Ishikawa (cell line): ENCODE data around the gene CCNL2.

ENCODE experiments used
- CEBPB ChIP-seq: IDR thresholded peaks from 2 replicates; pipeline ENCODE4 v1.6.1; 2012
- CREB1 ChIP-seq: IDR thresholded peaks from 2 replicates; pipeline ENCODE4 v1.6.1; 2012; ENCODE audit warnings: low read depth
- EGR1 ChIP-seq: IDR thresholded peaks from 2 replicates; pipeline ENCODE4 v1.6.1; 2012
- EP300 ChIP-seq: IDR thresholded peaks from 2 replicates; pipeline ENCODE4 v1.6.1; 2012; ENCODE audit warnings: borderline replicate concordance
- FOXM1 ChIP-seq: IDR thresholded peaks from 2 replicates; pipeline ENCODE4 v1.6.1; 2012; ENCODE audit warnings: low read depth, borderline replicate concordance
- MAX ChIP-seq: IDR thresholded peaks from 2 replicates; pipeline ENCODE4 v1.6.1; 2012
- NFIC ChIP-seq: IDR thresholded peaks from 2 replicates; pipeline ENCODE4 v1.6.1; 2012
- RAD21 ChIP-seq: IDR thresholded peaks from 2 replicates; pipeline ENCODE4 v1.6.1; 2012; ENCODE audit warnings: low read depth
- REST ChIP-seq: IDR thresholded peaks from 2 replicates; pipeline ENCODE4 v1.6.1; 2012; ENCODE audit warnings: low read depth, mild to moderate bottlenecking
- TAF1 ChIP-seq: IDR thresholded peaks from 2 replicates; pipeline ENCODE4 v1.6.1; 2012; ENCODE audit warnings: low read depth, mild to moderate bottlenecking
- TCF12 ChIP-seq: IDR thresholded peaks from 2 replicates; pipeline ENCODE4 v1.6.1; 2012; ENCODE audit warnings: low read depth
- TEAD4 ChIP-seq: IDR thresholded peaks from 2 replicates; pipeline ENCODE4 v1.6.1; 2012
- USF1 ChIP-seq: IDR thresholded peaks from 2 replicates; pipeline ENCODE4 v1.6.1; 2012
- YY1 ChIP-seq: IDR thresholded peaks from 2 replicates; pipeline ENCODE4 v1.6.1; 2012; ENCODE audit warnings: low read depth
- ZBTB7A ChIP-seq: IDR thresholded peaks from 2 replicates; pipeline ENCODE4 v1.6.1; 2012; ENCODE audit warnings: low read depth

CCNL2 gene

GRCh38 chr1:1347663-1348419, 51.3 kb downstream of the CCNL2 start:
- TF ChIP-seq TCF12 (no peak; the same call in 1 of the 2 replicates), EGR1 (0 out of 2 replicates have a peak, but pooled peaks have one; percentile 17), CREB1 (no peak), NFIC (no peak), USF1 (no peak), REST (no peak), MAX (peak; percentile 79), YY1 (no peak), ZBTB7A (peak; percentile 17; the same call in 1 of the 2 replicates), TAF1 (peak; percentile 21; the same call in 1 of the 2 replicates), RAD21 (no peak), EP300 (no peak), TEAD4 (no peak), CEBPB (no peak), FOXM1 (no peak)

- TF ChIP-seq MAX (no peak), ZBTB7A (0 out of 2 replicates have a peak, but pooled peaks have one; percentile 15)
These were observed 52.0 kb downstream of the CCNL2 start for GRCh38 chr1:1347026-1347595.

- TF ChIP-seq FOXM1, result no peak
- TF ChIP-seq TCF12, result no peak
- no peak for TF ChIP-seq USF1
- TF ChIP-seq TEAD4, result no peak
- no peak for TF ChIP-seq RAD21
- no peak for TF ChIP-seq REST
- no peak for TF ChIP-seq NFIC
- TF ChIP-seq CREB1, result no peak
These were observed 52.6 kb downstream of the CCNL2 start for GRCh38 chr1:1346501-1346890.

GRCh38 chr1:1345860-1346500, 53.2 kb downstream of the CCNL2 start:
- TF ChIP-seq YY1, result no peak
- no peak for TF ChIP-seq FOXM1
- TF ChIP-seq REST, result no peak
- no peak for TF ChIP-seq EGR1
- TF ChIP-seq CREB1, result no peak
- no peak for TF ChIP-seq MAX
- no peak for TF ChIP-seq CEBPB
- no peak for TF ChIP-seq RAD21
- no peak for TF ChIP-seq TCF12
- no peak for TF ChIP-seq ZBTB7A
- TF ChIP-seq TEAD4, result no peak
- TF ChIP-seq USF1, result no peak
- TF ChIP-seq EP300, result no peak
- no peak for TF ChIP-seq TAF1
